ENCODE results near the gene RNF152. TPM values are rescaled to one million over a fixed set of nuclear protein-coding genes. Genes with fewer than 3 reads are reported as not detected.

Gene RNF152
- total RNA-seq, 1 experiment from 2014 or later = 2.3 TPM

- H3K18ac ChIP-seq (ENCODE audit: insufficient read length, low read depth, low read length) = no peak overlapping the region
- Mint-ChIP-seq H3K4me3 (no peak overlapping the region), H3K27ac (no peak overlapping the region), H3K4me1 (peaks cover 11 to 13% of the 10 kb centered on the region in 2 experiments), H3K9me3 (no peaks in the 10 kb centered on the region), H3K36me3 (ENCODE audit: insufficient read depth in 1 of 3, low read depth in 3 of 3) (no peaks in the 10 kb centered on the region; a peak in 1 of 7 replicates), H3K27me3 (ENCODE audit: low read depth) (no peaks in the 10 kb centered on the region)
- H3K4me2 ChIP-seq (ENCODE audit: insufficient read depth, insufficient read length, low read length) = no peak overlapping the region
- no peak overlapping the region for H2BK120ac ChIP-seq (ENCODE audit: low read depth, low read length, poor library complexity, severe bottlenecking)
- no peak overlapping the region for H3K23ac ChIP-seq (ENCODE audit: insufficient read length, low read depth, low read length)
- DNase-seq = no peak
- H4K91ac ChIP-seq (ENCODE audit: insufficient read length, low read depth, low read length) = no peak overlapping the region
- no peak overlapping the region for H3K9ac ChIP-seq (ENCODE audit: extremely low read depth, insufficient read length, low read length)
- H2BK5ac ChIP-seq (ENCODE audit: insufficient read length, low read length) = no peak overlapping the region
- no peak overlapping the region for H2BK12ac ChIP-seq (ENCODE audit: insufficient read length, low read depth, low read length)
- no peaks in the 10 kb centered on the region for H3K23me2 ChIP-seq (ENCODE audit: insufficient read length, low read depth, low read length, poor library complexity, severe bottlenecking)
- TF ChIP-seq CTCF (conservative IDR thresholded peaks at IDR 0.05) = no peak
- no peak overlapping the region for H4K5ac ChIP-seq (ENCODE audit: insufficient read length, low read depth, low read length)
- H3K14ac ChIP-seq (ENCODE audit: insufficient read depth, low read length) = no peak overlapping the region
- H2BK15ac ChIP-seq (ENCODE audit: low read depth, low read length) = no peak overlapping the region
- H3K4me1 ChIP-seq (ENCODE audit: insufficient read depth, low read length) = peaks cover 3% of the 10 kb centered on the region; the same call in 1 of the 2 replicates
- no peak overlapping the region for H3K27ac ChIP-seq (ENCODE audit: insufficient read length, low read depth, low read length)
- H2BK20ac ChIP-seq (ENCODE audit: low read depth, low read length, poor library complexity, severe bottlenecking) = no peak overlapping the region
- H3T11ph ChIP-seq (ENCODE audit: low read length) = no peak overlapping the region
- H4K8ac ChIP-seq (replicated peaks; ENCODE audit: insufficient read length, low read depth, low read length) = no peak overlapping the region
- H2AFZ ChIP-seq (ENCODE audit: low read length) = no peak overlapping the region
- WGBS (ENCODE audit: extremely low coverage, insufficient read length, low lambda C conversion rate) = no CpG with 5 or more reads among the region's 3 CpGs
- no peak overlapping the region for H3K56ac ChIP-seq (ENCODE audit: insufficient read length, low read depth, low read length)
- H3K9me3 ChIP-seq (ENCODE audit: control insufficient read depth, low read depth, low read length) = no peaks in the 10 kb centered on the region
- no peaks in the 10 kb centered on the region for H3K79me2 ChIP-seq (ENCODE audit: insufficient read depth, low read length)
- no peak overlapping the region for H2AK5ac ChIP-seq (ENCODE audit: insufficient read length, low read length)
- H3K4ac ChIP-seq (ENCODE audit: low read depth, low read length) = no peak overlapping the region
- no peaks in the 10 kb centered on the region for H3K79me1 ChIP-seq (ENCODE audit: insufficient read depth, low read depth, low read length, poor library complexity, severe bottlenecking)
- no peaks in the 10 kb centered on the region for H3K27me3 ChIP-seq (ENCODE audit: insufficient read depth, low read length)
- H4K20me1 ChIP-seq (ENCODE audit: control insufficient read depth, insufficient read depth, insufficient read length) = no peaks in the 10 kb centered on the region
Measured at GRCh38 chr18:61824733-61825363, 68.0 kb downstream of the RNF152 start.
